Measurements from ENCODE around the gene RIC1. TPM values are rescaled to one million over a fixed set of nuclear protein-coding genes. Genes with fewer than 3 reads are reported as not detected.
"Not testable (repeated sequence)": the region's sequence is repeated elsewhere in the genome, so short reads cannot be mapped to it uniquely, and the experiment has no call there.

The RIC1 gene
- total RNA-seq, 1 donor from 2014 or later: 25.1 TPM

DNA sequence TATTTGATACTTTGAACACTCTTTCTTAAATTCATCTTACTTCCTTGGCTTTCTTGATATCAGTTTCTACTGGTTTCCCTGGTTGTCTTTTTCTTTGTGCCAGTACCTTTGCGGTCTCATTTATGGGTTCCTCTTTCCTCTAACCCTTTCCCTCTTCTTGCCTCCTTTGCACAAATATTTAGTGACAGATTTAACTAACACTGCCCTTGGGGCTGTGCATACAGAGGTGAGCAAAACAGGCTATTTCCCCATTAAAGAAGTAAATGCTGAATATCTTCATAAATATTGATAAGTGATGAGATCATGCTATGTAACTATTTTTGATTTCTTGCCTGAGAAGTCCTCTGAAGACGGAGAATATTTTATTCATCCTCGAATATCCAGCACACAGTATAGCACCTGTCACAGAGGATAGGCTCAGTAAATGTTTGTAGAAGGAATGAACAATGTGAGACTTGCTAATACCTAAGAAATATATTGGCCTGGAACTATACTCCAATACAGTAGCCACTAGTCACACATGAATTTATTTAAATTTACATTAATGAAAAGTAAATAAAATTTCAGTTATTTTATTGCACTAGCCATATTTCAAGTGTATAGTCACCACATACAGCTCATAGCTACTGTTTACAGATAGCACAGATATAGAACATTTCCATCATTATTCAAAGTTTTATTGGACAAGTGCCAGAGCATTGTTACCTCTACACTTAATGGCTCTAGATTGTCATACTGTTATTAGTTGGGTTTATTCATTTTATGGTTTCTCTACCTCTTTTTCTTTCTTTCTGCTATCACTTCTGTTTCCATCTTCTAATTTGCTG is 90.4 kb downstream of the RIC1 start:
- DNase-seq (ENCODE audit: low read depth): no peak

DNA sequence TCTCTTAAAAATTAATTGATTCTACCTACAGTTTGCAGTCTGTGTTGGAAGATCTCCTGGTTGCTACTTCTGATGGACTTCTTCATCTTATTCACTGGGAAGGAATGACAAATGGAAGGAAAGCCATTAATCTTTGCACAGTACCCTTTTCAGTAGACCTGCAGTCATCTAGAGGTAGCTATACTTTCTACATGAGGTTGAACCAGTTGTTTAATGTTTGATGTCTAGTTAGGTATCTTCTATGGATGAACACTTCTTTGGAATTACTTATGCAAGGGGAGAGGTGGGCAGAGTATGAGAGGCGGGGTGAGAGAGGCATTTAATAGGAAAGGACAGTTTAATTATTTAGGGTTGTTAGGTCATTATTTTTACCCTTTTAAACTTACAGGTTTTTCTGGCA is 91.2 kb downstream of the RIC1 start:
- no peak for DNase-seq (ENCODE audit: low read depth)

DNA sequence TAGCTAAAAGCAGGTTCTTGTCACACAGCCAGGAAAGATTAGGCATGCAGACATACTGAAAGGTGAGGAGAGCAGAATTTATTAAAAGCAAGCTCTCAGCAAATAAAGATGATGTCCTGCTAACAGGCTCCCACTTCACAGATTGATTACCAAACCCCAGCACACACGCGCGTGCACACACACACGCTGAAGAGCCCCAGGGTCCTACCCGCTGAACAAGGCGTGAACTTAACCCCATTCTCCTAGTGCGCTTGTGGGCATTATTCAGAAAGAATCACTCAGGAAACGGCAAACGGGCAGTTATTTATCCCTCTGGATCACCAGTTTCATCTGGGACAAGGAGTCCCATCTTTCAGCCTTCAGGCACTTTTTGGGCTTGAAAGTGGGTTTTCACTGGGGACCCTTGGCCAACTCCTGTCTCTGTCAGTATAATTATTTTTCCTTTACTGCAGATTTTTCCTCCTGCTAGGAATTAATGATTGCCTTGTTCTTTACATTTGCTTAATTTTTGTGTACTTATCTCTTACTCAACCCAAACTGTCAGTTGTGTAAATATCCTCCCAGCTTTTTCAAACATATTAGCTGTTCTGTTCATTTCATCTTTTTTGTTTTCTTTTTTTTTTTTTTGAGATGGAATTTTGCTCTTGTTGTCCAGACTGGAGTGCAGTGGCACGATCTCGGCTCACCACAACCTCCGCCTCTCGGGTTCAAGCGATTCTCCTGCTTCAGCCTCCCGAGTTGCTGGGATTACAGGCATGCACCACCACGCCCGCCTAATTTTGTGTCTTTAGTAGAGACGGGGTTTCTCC is 92.6 kb downstream of the RIC1 start:
- no peak for DNase-seq (ENCODE audit: low read depth)

DNA sequence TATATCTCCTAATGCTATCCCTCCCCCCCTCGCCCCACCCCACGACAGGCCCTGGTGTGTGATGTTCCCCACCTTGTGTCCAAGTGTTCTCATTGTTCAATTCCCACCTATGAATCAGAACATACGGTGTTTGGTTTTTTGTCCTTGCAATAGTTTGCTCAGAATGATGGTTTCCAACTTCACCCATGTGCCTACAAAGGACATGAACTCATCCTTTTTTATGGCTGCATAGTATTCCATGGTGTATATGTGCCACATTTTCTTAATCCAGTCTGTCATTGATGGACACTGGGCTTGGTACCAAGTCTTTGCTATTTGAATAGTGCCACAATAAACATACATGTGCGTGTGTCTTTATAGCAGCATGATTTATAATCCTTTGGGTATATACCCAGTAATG is 93.8 kb downstream of the RIC1 start:
- DNase-seq (ENCODE audit: low read depth): not testable (repeated sequence)

DNA sequence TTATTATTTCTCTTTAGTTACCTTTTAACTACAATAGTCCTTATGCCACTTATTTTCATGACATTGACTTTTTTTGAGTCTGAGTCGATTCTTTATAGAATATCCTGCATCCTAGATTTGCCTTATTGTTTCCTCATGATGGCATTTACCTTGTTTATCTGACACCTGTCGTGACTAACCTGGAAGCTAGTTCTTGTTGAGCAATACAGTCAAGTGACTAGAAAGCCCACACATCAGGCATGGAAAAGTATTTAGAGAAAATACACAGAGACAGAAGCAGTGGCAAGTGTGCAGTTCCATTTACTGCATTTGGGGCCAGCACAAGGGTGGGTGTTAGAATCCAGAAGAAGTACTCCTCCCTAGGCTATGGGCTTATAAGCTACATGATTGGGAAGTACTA is 106.2 kb downstream of the RIC1 start:
- no peak for DNase-seq (ENCODE audit: low read depth)

DNA sequence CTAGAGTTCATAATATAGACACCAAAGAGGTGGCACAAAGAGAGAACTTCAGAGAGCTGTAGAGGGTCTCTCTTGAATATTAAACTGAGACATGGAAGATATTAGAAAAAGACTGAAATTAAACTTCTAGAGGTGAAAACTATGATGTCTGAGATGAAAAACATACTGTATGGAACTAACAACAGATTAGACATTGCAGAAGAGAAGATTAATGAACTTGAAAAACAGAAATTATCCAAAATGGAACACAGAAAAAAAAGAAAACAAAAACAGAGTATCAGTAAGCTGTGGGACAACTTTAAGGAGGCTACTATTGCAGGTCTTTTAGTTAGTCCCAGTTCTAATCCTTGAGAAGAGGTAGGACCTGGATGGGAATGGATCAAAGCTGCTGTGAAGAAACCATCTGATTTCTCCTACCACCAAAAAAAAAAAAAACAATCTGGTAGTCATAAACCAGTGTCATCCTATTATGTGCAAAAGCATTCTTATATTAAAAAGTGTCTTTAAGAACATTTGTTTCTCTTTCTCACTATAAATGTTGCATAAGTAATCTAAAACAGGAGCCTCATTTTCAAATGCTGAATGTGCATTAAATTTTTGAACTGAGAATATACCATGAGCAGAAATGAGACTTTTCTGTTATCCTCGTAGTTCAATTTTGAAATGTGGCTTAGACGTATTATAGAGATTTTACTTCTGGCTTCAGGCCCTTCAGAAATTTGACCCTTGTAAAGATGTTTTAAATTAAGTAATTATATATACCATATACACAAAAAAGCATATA is 107.8 kb downstream of the RIC1 start:
- no peak for DNase-seq (ENCODE audit: low read depth)

DNA sequence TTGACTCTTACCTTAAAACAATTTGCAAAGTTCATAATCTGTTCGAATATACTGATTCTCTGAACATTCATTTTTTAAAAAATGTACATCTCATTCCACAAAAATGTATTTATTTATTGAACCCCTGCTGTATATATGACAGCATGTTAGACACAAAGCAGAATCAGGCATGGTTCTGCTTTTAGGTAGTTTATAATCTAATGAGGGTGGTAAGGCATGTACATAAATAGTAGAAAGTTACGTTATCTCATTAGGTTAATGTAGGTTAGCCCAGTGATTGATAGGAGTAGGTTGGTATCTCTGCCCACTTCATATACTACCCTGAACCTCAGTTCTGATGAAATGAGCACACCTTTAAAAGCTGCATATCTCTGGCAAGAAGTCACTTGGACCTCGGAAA is 114.2 kb downstream of the RIC1 start:
- no peak for DNase-seq (ENCODE audit: low read depth)

DNA sequence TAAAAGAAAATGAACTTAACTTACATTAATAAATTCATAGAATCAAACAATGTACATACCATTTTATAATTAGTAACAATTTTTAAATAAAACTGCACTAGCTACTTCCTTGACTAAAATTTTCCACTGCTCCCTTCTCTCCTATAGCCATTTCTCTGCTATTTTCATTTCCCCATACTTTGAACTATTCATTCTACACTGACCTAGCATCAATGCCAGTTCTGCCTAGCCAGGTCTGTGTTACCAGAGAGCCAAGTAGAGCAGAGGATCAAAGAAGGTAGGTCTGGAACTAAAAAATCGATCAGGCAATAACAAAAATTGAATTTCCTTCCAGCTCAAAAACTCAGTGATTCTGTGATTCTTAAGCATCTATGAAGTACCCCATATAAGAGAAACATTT is 119.5 kb downstream of the RIC1 start:
- DNase-seq (ENCODE audit: low read depth): no peak

DNA sequence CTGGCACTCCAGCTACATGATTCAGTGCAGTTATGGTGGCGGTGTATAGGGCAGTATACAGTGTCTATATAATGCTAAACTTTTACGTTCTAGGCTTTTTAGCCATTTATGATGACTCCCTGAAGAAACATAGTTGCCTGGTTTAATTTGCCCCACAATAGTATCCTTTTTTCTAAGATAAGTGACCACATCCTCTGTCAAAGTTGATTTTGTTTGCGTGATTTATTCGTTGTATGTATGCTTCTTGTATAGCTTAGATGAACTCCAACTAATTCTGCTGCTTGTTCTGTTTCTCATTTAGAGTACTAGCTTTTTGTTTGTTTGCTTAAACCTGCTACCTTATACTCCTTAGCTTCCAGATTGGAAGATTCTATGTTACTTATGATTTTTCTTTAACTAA is 120.4 kb downstream of the RIC1 start:
- DNase-seq (ENCODE audit: low read depth): no peak

DNA sequence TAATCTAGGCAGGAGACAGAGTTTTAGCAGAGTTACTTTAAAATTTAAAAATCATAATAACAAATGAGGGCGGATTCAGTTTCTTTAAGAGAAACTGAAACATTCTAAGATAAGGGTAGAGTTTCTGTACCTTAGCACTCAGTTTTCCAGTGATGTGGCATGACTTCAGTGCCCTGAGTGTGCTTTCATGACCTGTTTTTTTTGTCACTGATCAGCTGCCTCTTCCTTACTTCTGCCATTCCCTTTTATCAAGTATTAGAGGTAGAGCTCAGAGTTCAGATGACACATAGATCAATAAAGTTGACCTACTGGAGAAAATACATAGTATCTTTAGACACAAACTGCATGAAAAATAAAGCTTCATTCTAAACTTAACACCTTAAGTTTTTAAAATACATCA is 121.7 kb downstream of the RIC1 start:
- no peak for DNase-seq (ENCODE audit: low read depth)

DNA sequence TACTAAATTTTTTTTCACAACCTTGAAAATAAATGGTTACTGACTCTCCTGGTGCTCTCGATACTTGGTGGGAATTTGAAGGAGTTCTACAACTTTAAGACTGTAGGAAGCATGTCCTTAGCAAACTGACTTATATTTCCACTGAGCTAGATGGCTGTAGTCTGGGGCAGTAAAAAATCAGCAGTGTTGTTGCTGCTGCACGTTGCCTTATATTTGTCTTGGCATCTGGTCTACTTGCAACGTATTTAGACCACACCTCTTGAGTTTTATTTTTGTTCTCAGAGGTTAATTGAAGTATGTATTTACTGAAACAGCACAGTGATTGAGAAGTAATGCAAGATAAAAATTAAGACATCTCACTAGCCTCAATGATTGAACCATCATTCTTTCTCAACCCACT is 127.7 kb downstream of the RIC1 start:
- no peak for DNase-seq (ENCODE audit: low read depth)

DNA sequence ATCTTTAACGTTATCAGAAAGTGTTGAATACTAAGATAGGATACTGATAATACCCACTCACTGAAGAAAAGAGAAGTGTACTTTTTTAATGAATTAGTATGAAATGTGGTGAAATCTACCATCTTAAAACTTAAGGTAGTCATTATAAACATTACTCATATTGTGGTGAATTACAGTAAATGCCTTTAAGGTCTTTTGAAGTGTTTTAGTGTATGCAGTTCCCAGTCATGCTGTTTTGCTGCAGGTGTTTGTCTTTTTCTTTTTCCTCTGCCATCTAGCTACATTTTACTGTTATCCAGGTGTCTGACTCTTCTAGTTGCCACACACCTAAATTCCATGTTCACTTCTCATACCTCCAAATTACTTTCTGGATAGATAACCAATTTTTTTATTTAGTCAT is 131.4 kb downstream of the RIC1 start:
- no peak for DNase-seq (ENCODE audit: low read depth)

DNA sequence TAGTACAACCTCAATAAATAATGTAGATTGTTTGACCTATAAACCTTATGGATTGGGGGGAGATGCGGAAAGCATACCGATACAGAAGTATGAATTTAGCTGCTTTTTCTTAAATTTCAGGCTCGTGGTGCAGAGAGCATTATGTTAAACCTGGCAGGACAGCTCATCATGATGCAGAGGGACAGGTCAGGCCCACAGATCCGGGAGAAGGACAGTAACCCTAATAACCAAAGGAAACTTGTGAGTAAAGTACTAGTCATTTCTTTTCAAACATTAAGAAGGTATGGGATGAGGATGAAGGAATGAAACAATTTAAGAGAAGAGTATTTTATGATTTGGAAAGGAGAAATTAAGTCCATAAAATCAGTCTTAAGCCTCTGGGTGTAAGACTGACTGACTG is 133.5 kb downstream of the RIC1 start:
- DNase-seq (ENCODE audit: low read depth): no peak

DNA sequence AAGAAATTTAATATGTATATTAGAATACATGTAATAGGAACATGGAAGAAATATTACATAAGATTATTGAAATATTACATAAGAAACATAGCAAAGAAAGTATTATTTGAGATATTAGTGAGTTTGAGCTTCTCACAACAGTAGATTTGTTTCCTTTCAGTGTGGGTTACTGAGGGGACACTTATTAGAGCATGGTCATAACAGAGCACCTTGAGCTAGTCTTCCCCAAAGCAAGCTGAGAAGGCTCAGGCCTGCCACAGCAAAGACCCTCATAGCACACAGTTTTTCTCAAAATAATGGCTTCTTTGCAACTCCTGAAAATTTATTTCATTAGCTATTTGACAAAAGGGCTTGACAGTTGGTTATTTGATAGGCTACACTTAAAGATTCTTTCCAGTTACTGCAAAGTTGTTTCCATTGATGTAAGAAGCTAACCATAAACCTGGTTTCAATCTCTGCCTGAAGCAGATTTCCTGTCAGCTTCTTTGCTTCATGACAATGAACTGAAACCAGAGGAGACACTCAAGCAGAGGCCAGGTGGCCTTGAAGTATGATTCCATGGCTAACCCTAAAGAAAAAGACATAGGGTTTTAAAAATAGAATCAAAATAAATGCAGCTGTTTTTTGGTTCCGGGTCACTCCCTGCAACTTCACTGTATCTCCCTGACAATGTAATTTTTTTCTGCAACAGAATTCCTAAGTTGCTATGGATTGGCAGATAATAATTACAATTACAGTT is 135.4 kb downstream of the RIC1 start:
- peak; percentile 44 for DNase-seq (ENCODE audit: low read depth)

DNA sequence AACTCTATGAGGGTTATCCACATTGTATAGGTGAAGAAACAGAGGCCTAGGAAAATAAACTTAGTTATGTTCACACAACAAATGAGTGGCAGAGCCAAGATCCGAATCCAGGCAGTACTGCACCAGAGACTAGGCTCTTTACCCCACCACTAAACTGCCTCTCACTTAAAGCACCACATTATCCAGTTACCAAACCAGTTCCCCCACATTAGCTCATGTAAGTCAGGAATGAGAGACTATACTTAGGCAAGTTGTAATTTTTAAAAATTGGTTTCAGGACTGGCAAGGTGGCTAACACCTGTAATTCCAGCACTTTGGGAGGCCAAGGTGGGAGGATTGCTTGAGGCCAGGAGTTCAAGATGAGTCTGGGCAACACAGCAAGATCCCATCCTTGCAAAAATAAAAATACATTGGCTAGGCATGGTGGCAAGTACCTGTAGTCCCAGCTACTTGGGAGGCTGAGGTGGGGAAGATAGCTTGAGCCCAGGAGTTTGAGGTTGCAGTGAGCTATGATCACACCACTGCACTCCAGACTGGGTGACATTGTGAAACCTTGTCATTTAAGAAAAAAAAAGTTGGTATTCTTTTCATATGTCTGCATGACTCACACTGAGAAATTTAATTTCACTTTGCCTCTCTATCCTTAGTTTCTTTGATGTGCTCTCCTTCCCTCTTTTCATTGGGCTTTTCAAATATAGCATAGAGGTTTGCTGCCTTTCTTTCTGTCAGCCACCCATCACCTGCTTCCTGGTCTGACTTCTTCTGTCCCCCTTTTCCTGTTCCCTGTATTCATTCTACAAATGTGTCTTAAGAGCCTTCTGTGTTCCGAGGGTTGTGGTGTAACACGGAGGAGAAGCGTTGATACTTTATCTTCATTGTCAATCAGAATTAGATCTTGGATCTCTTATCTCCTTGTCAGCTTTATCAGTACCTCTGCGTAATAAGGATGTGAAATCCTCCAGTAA is 139.3 kb downstream of the RIC1 start:
- DNase-seq (ENCODE audit: low read depth): no peak

DNA sequence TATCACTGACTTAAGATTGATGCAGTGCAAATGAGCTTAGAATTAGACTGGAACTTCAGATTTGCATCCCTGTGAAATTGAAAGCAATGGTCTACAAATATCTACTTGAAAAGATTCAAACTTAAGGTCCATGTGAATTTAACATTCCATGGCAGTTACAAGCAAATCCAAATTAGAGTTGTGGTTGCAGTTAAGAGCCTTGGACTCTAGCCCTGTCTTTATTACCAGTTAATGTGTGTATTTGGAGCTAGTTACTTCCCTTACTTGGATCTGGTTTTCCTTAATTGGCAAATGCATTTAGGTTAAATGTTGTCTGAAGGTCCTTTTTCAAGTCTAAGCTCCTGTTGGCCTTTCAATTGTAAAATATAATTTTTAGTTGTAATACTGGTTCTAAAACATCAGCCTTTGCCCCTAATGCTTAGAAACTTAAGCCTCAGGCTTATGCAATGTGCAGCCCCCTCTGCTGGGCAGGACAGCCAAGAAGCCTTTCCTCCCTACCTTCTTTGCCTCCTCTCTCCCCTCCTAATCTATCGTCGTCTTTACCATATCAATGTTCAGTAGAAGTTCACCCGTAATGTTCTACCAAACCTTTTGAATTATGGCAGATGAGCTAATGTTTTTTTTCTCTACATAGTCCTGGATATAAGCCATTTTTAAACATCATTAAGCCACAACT is 144.6 kb downstream of the RIC1 start:
- DNase-seq (ENCODE audit: low read depth): no peak

DNA sequence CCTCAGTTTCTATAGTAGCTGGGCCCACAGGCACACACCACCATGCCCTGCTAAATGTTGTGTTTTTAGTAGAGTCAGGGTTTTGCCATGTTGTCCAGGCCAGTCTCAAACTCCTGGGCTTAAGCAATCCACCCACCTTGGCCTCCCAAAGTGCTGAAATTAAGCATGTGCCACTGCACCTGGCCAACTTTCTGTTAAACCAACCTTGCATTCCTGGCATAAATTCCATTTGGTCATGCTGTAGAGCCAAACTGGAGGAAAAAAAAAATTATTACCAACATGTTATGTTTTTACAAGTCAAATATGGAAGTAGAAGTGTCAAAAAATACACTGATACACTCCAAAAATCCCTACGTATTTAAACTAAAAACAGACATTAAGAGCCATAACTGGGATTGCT is 149.9 kb downstream of the RIC1 start:
- no peak for DNase-seq (ENCODE audit: low read depth)

DNA sequence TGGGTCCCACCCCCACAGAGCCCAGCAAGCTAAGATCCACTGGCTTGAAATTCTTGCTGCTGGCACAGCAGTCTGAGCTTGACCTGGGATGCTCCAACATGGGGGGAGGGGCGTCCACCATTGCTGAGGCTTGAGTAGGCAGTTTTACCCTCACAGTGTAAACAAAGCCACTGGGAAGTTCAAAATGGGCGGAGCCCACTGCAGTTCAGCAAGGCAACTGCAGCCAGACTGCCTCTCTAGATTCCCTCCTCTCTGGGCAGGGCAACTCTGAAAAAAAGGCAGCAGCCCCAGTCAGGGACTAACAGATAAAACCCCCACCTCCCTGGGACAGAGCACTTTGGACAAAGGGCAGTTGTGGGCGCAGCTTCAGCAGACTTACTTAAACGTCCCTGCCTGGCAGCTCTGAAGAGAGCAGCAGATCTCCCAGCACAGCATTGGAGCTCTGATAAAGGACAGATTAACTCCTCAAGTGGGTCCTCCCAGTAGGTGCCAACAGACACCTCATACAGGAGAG is 150.9 kb downstream of the RIC1 start:
- DNase-seq (ENCODE audit: low read depth): not testable (repeated sequence)

DNA sequence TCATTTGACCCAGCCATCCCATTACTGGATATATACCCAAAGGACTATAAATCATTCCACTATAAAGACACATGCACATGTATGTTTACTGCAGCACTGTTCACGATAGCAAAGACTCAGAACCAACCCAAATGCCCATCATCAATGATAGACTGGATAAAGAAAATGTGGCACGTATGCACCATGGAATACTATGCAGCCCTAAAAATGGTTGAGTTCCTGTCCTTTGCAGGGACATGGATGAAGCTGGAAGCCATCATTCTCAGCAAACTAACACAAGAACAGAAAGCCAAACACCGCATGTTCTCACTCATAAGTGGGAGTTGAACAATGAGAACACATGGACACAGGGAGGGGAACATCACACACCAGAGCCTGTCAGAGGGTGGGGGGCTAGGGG is 154.5 kb downstream of the RIC1 start:
- DNase-seq (ENCODE audit: low read depth): not testable (repeated sequence)
